HG03108 (cell line): ENCODE results near the gene TRABD2B.

ENCODE experiments used
- ATAC-seq: cut with Tn5 transposase; IDR thresholded peaks from one replicate; pipeline ENCODE4 v1.9.1; 2021; ENCODE audit warnings: moderate library complexity; ENCODE audit not compliant: unreplicated experiment

TRABD2B gene

GRCh38 chr1:47886141-47886540 lies 111.0 kb downstream of the TRABD2B start:
- no peak for ATAC-seq

GRCh38 chr1:47885062-47885830 lies 111.9 kb downstream of the TRABD2B start:
- ATAC-seq: no peak

- ATAC-seq: no peak
These were observed 113.2 kb downstream of the TRABD2B start for GRCh38 chr1:47883963-47884362.

GRCh38 chr1:47881505-47882442 lies 115.4 kb downstream of the TRABD2B start:
- ATAC-seq: no peak

GRCh38 chr1:47876587-47876963 lies 120.6 kb downstream of the TRABD2B start:
- no peak for ATAC-seq

- no peak for ATAC-seq
These were observed 121.2 kb downstream of the TRABD2B start for GRCh38 chr1:47875831-47876586.

GRCh38 chr1:47875036-47875435 lies 122.1 kb downstream of the TRABD2B start:
- ATAC-seq: no peak

- no peak for ATAC-seq
These were observed 123.8 kb downstream of the TRABD2B start for GRCh38 chr1:47873337-47873736.

GRCh38 chr1:47872886-47873285 lies 124.3 kb downstream of the TRABD2B start:
- ATAC-seq: no peak

GRCh38 chr1:47871799-47872353 lies 125.3 kb downstream of the TRABD2B start:
- ATAC-seq: no peak

- no peak for ATAC-seq
These were observed 126.1 kb downstream of the TRABD2B start for GRCh38 chr1:47870946-47871676.

GRCh38 chr1:47870480-47870879 lies 126.7 kb downstream of the TRABD2B start:
- ATAC-seq: no peak

GRCh38 chr1:47868348-47868676 lies 128.9 kb downstream of the TRABD2B start:
- no peak for ATAC-seq

GRCh38 chr1:47867438-47868347 lies 129.5 kb downstream of the TRABD2B start:
- no peak for ATAC-seq

- ATAC-seq: no peak
These were observed 130.4 kb downstream of the TRABD2B start for GRCh38 chr1:47866601-47867437.

- ATAC-seq: no peak
These were observed 131.2 kb downstream of the TRABD2B start for GRCh38 chr1:47865881-47866535.

GRCh38 chr1:47859092-47859743 lies 138.0 kb downstream of the TRABD2B start:
- no peak for ATAC-seq
